Muscle layer of colon (tissue), 2 donors: ENCODE data around the gene TRMT6.

ENCODE experiments used
- H3K27ac ChIP-seq: one replicate; pipeline ENCODE4 v1.7.0; 2013; ENCODE audit warnings: low read depth, mild to moderate bottlenecking, low read length, moderate library complexity
- H3K27me3 ChIP-seq, 2 donors: one replicate each; pipeline ENCODE4 v1.7.0; 2013; ENCODE audit warnings: low read length in 2 of 2, mild to moderate bottlenecking in 2 of 2; ENCODE audit not compliant: insufficient read depth in 2 of 2, control insufficient read depth in 1 of 2
- H3K36me3 ChIP-seq: one replicate; pipeline ENCODE4 v1.7.0; 2013; ENCODE audit warnings: mild to moderate bottlenecking, low read length; ENCODE audit not compliant: insufficient read depth
- H3K4me1 ChIP-seq: one replicate; pipeline ENCODE4 v1.7.0; 2013; ENCODE audit warnings: mild to moderate bottlenecking, low read length; ENCODE audit not compliant: insufficient read depth
- H3K4me3 ChIP-seq, 2 donors: one replicate each; pipeline ENCODE4 v1.7.0; 2013; ENCODE audit warnings: low read length in 2 of 2, low read depth in 1 of 2, mild to moderate bottlenecking in 1 of 2, moderate library complexity in 1 of 2
- H3K9ac ChIP-seq: one replicate; pipeline ENCODE4 v1.7.0; 2013; ENCODE audit warnings: low read length
- H3K9me3 ChIP-seq: one replicate; pipeline ENCODE4 v1.7.0; 2013; ENCODE audit warnings: mild to moderate bottlenecking, low read length
- donor health status: abdominal sarcoma.
- donor health status: Adenocarcinoma of cecum.

Gene TRMT6

DNA sequence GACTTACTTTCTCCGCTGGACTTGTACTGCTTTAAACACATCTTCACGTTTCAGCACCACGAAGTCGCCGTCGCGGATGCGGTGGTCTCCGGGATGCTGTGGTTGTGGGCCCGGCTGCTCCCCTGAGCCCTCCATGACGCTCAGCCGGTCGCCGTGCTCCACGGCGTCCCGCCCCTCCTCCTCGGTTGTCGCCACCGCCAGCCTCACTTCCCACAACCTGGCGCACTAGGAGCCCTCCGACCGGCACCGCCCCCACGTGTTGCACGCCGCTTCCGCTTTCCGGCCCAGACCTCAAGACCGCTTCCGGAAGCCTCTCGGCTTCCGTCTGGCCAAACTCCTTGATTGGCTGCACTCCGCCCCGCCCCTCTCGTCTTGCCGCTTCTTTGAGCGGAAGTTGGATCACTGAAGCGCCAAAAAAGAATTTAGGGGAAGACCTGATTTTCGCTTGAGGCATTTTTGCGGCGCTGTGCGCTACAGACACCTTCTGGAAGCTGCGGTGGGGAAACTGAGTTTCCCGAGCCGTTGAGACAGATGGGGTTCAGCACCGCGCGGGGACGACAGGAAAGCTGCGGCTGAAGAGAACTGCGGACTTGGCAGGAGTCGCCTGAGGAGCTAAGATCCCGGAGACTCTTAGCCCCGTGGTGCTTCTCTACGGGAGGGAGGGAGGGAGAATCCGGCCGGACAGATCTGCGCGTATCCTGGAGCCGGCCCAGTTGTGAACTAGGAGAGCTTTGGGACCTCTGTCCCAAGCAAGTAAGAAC is at the start of gene TRMT6, which contains the start of gene MCM8:
Gene TRMT6, minus strand, starts transcription at position 263 of the 761 bp plus-strand sequence. Its CDS starts 128 bp downstream, at position 135.
Gene MCM8, plus strand, starts transcription at position 382 of the 761 bp plus-strand sequence. CDS start 1,364 bp downstream, outside the sequence.
- H3K4me1 ChIP-seq: peaks cover 15% of the 10 kb centered on the region
- H3K9me3 ChIP-seq: no peaks in the 10 kb centered on the region
- H3K4me3 ChIP-seq: peak within 1 kb of the TSS; percentile 59 to 70
- peak within 1 kb of the TSS; percentile 71 for H3K27ac ChIP-seq
- H3K36me3 ChIP-seq: peaks cover 26% of the 10 kb centered on the region
- H3K9ac ChIP-seq: peak within 1 kb of the TSS; percentile 67
- no peaks in the 10 kb centered on the region for H3K27me3 ChIP-seq

DNA sequence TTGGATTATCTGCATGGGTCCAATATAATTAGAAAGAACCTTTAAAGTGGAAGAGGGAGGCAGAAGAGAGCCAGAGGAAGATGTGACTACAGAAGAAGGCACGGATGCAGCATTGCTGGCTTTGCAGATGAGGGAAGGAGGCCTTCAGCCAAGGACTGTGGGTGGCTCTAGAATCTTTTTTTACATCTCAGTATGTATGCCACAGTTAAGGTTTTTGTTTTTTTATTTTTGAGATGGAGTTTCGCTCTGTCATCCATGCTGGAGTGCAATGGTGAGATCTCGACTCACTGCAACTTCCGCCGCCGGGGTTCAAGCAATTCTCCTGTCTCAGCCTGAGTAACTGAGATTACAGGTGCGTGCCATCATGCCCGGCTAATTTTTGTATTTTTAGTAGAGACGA is 49.5 kb upstream of the TRMT6 start:
- no peaks in the 10 kb centered on the region for H3K27me3 ChIP-seq
- H3K36me3 ChIP-seq: peaks cover 4% of the 10 kb centered on the region
- H3K4me3 ChIP-seq: no peak overlapping the region
- H3K9me3 ChIP-seq: no peaks in the 10 kb centered on the region
- H3K9ac ChIP-seq: no peak overlapping the region
- no peak overlapping the region for H3K27ac ChIP-seq
- no peaks in the 10 kb centered on the region for H3K4me1 ChIP-seq

- H3K4me3 ChIP-seq: no peak overlapping the region
- no peak overlapping the region for H3K9ac ChIP-seq
- peaks cover 4% of the 10 kb centered on the region for H3K36me3 ChIP-seq
- H3K9me3 ChIP-seq: no peaks in the 10 kb centered on the region
- H3K27me3 ChIP-seq: no peaks in the 10 kb centered on the region
- H3K4me1 ChIP-seq: no peaks in the 10 kb centered on the region
- no peak overlapping the region for H3K27ac ChIP-seq
Observed at GRCh38 chr20:5996765-5997164, 46.4 kb upstream of the TRMT6 start.

DNA sequence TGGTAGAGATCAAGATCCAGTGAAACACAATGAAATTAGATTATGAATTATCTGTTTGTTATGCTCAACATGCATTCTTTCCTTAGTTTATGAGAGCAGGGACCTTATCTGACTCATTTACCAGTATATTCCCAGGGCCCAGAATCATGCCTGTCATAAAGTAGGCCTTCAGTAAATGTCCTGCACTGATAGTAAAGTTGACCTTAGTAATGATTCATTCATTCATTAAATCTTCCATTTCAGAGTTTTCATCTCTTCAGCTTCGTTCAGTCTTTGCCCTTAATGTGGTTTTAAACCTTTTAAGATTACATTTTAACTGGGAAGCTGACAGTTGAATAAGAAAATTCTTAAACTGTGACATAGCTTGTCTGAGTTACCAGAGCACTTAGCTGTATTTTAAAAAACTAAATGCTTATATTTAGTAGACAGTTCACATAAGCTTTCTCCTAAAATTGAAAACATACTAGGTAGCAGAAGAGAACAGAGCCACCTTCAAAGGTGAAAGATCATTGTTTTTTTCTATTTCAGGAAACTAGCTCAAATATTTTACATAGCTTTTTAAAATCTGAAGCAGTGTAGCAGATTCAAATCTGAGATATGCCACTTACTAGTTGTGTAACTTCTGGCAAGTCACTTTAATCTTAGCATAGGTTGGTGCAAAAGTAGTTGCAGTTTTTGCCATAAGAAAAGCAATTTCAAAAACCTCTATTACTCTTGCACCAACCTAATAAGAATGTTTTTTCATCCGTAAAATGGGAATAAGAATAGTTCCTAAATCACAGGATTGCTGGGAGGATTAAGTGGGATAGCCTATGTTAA is 41.5 kb upstream of the TRMT6 start:
- H3K4me3 ChIP-seq: no peak overlapping the region
- no peaks in the 10 kb centered on the region for H3K27me3 ChIP-seq
- H3K4me1 ChIP-seq: no peaks in the 10 kb centered on the region
- no peak overlapping the region for H3K27ac ChIP-seq
- H3K9ac ChIP-seq: no peak overlapping the region
- no peaks in the 10 kb centered on the region for H3K9me3 ChIP-seq
- H3K36me3 ChIP-seq: peaks cover 4% of the 10 kb centered on the region

- Histone ChIP-seq H3K9ac (no peak overlapping the region), H3K9me3 (no peaks in the 10 kb centered on the region), H3K27me3 (no peaks in the 10 kb centered on the region), H3K36me3 (peaks cover 4% of the 10 kb centered on the region), H3K4me1 (no peaks in the 10 kb centered on the region), H3K4me3 (no peak overlapping the region), H3K27ac (no peak overlapping the region)
Observed at GRCh38 chr20:5990946-5991345, 40.6 kb upstream of the TRMT6 start.

- H3K4me1 ChIP-seq: no peaks in the 10 kb centered on the region
- H3K4me3 ChIP-seq: no peak overlapping the region
- H3K27ac ChIP-seq: no peak overlapping the region
- no peaks in the 10 kb centered on the region for H3K9me3 ChIP-seq
- no peaks in the 10 kb centered on the region for H3K36me3 ChIP-seq
- no peaks in the 10 kb centered on the region for H3K27me3 ChIP-seq
- no peak overlapping the region for H3K9ac ChIP-seq
Observed at GRCh38 chr20:5989539-5989938, 39.2 kb upstream of the TRMT6 start.

- no peak overlapping the region for H3K4me3 ChIP-seq
- no peak overlapping the region for H3K9ac ChIP-seq
- peaks cover 6% of the 10 kb centered on the region for H3K36me3 ChIP-seq
- H3K27me3 ChIP-seq: no peaks in the 10 kb centered on the region
- no peaks in the 10 kb centered on the region for H3K9me3 ChIP-seq
- H3K27ac ChIP-seq: no peak overlapping the region
- no peaks in the 10 kb centered on the region for H3K4me1 ChIP-seq
Observed at GRCh38 chr20:5987383-5987782, 37.0 kb upstream of the TRMT6 start.

GRCh38 chr20:5980720-5981538 is 30.6 kb upstream of the TRMT6 start:
- Histone ChIP-seq H3K27me3 (no peaks in the 10 kb centered on the region), H3K4me3 (no peak overlapping the region), H3K9ac (no peak overlapping the region), H3K4me1 (no peaks in the 10 kb centered on the region), H3K36me3 (peaks cover 16% of the 10 kb centered on the region), H3K9me3 (no peaks in the 10 kb centered on the region), H3K27ac (no peak overlapping the region)

DNA sequence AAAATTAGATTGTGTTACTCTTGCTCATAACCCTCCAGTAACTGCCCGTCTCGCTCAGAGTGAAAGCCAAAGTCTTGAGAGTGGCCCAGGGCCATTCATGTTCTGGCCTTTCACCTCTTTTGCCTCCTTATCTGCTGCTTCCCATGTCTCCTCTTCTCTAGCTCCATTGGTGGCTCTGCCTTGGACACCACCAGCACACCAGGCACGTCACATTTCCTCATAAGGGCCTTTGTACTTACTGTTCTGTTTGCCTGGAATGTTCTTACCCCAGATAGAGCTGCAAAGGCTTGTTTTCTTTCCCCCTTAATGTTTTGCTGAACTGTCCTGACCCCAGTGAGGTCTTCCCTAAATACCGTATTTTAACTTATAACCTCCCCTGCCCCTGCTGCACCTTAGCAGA is 29.5 kb upstream of the TRMT6 start:
- Histone ChIP-seq H3K36me3 (peaks cover 16% of the 10 kb centered on the region), H3K9me3 (no peaks in the 10 kb centered on the region), H3K9ac (no peak overlapping the region), H3K27me3 (no peaks in the 10 kb centered on the region), H3K4me1 (no peaks in the 10 kb centered on the region), H3K4me3 (no peak overlapping the region), H3K27ac (no peak overlapping the region)

DNA sequence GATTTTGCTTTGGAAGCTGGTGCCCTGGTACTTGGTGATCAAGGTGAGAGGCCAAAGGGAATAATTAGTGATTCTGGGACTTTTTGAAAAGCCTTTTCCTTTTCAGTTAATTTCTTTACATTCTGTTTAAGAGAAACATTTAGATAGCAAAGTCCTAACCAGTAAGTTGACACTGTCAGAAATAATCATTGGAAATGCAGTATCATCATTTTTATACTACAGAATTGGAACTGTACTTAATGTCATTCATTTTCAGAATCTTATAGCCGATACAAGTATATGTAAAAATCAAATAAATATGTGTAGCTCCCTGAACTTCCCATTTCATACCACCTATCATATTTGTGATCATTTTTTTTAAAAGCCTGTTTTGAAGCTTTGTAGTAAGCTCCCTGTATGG is 27.6 kb upstream of the TRMT6 start:
- H3K36me3 ChIP-seq: peaks cover 10% of the 10 kb centered on the region

GRCh38 chr20:5977223-5977622 is 26.9 kb upstream of the TRMT6 start:
- Histone ChIP-seq H3K27ac (no peak overlapping the region), H3K9me3 (no peaks in the 10 kb centered on the region), H3K4me3 (no peak overlapping the region), H3K4me1 (no peaks in the 10 kb centered on the region), H3K9ac (no peak overlapping the region), H3K27me3 (no peaks in the 10 kb centered on the region), H3K36me3 (peaks cover 10% of the 10 kb centered on the region)

More for the DNA sequence above, 27.6 kb upstream of the TRMT6 start:
- Histone ChIP-seq H3K27ac (no peak overlapping the region), H3K4me3 (no peak overlapping the region), H3K9ac (no peak overlapping the region), H3K27me3 (no peaks in the 10 kb centered on the region), H3K9me3 (no peaks in the 10 kb centered on the region), H3K4me1 (no peaks in the 10 kb centered on the region)
